Measurements from ENCODE around the gene TRIM45.
"Not testable (repeated sequence)": the region's sequence is repeated elsewhere in the genome, so short reads cannot be mapped to it uniquely, and the experiment has no call there.

TRIM45 gene

GRCh38 chr1:117121589-117122329 lies at the start of gene TRIM45:
Gene TRIM45, minus strand, starts transcription at chr1:117121749. Its CDS starts 548 bp downstream, at chr1:117121201.
- peak; percentile 81 for DNase-seq

- no peak for DNase-seq
These were observed 48.5 kb upstream of the TRIM45 start for GRCh38 chr1:117169871-117170596.

GRCh38 chr1:117167402-117167801 lies 45.9 kb upstream of the TRIM45 start:
- no peak for DNase-seq

- no peak for DNase-seq
These were observed 44.5 kb upstream of the TRIM45 start for GRCh38 chr1:117166076-117166475.

- DNase-seq = no peak
These were observed 42.7 kb upstream of the TRIM45 start for GRCh38 chr1:117164209-117164608.

GRCh38 chr1:117162816-117163215 lies 41.3 kb upstream of the TRIM45 start:
- no peak for DNase-seq

GRCh38 chr1:117161887-117162286 lies 40.3 kb upstream of the TRIM45 start:
- DNase-seq = no peak

GRCh38 chr1:117151305-117151704 lies 29.8 kb upstream of the TRIM45 start:
- not testable (repeated sequence) for DNase-seq

- no peak for DNase-seq
These were observed 28.8 kb upstream of the TRIM45 start for GRCh38 chr1:117150316-117150715.

GRCh38 chr1:117147856-117148588 lies 26.5 kb upstream of the TRIM45 start:
- DNase-seq = no peak

- no peak for DNase-seq
These were observed 25.8 kb upstream of the TRIM45 start for GRCh38 chr1:117147341-117147831.

- DNase-seq = no peak
These were observed 25.2 kb upstream of the TRIM45 start for GRCh38 chr1:117146575-117147340.

GRCh38 chr1:117146072-117146471 lies 24.5 kb upstream of the TRIM45 start:
- DNase-seq = no peak

- DNase-seq = no peak
These were observed 22.3 kb upstream of the TRIM45 start for GRCh38 chr1:117143871-117144270.

- no peak for DNase-seq
These were observed 21.6 kb upstream of the TRIM45 start for GRCh38 chr1:117143172-117143571.

- no peak for DNase-seq
These were observed 20.7 kb upstream of the TRIM45 start for GRCh38 chr1:117142200-117142599.

GRCh38 chr1:117138561-117138960 lies 17.0 kb upstream of the TRIM45 start:
- no peak for DNase-seq

- no peak for DNase-seq
These were observed 16.6 kb upstream of the TRIM45 start for GRCh38 chr1:117138106-117138505.

- no peak for DNase-seq
These were observed 15.8 kb upstream of the TRIM45 start for GRCh38 chr1:117137281-117137855.

GRCh38 chr1:117136749-117137148 lies 15.2 kb upstream of the TRIM45 start:
- no peak for DNase-seq

- no peak for DNase-seq
These were observed 13.8 kb upstream of the TRIM45 start for GRCh38 chr1:117135329-117135728.

- DNase-seq = no peak
These were observed 9.0 kb upstream of the TRIM45 start for GRCh38 chr1:117130526-117130925.

Data from activated CD4-positive, alpha-beta T cell treated with anti-CD3 and anti-CD28 coated beads, Interleukin-2, amount 50 U/mL, for 1 hour (primary cell).